HG03378 (cell line): ENCODE data around the gene SNX4.

Experiments used
- ATAC-seq: cut with Tn5 transposase; IDR thresholded peaks from one replicate; pipeline ENCODE4 v1.9.1; 2021; ENCODE audit warnings: mild to moderate bottlenecking, moderate library complexity; ENCODE audit not compliant: unreplicated experiment

The SNX4 gene

DNA sequence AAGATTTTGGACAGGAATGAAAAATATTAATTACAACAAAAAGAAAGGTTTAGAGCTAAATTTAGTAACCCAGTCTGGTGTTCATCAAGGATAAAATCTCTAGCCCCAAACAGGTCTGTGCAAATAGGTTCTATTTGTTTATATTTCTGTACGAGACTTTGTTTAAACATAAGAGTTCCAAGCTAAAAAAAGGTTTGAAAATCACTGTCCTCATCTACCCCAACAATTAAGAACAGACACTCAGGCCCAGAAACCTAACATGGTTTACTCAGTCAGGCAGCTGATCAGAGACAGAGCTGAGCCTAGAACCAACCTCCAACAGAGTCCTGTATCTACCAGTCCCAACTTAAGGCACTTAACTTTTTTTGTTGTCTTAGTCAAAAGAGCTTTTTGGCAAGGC lies 49.3 kb downstream of the SNX4 start:
- no peak for ATAC-seq

DNA sequence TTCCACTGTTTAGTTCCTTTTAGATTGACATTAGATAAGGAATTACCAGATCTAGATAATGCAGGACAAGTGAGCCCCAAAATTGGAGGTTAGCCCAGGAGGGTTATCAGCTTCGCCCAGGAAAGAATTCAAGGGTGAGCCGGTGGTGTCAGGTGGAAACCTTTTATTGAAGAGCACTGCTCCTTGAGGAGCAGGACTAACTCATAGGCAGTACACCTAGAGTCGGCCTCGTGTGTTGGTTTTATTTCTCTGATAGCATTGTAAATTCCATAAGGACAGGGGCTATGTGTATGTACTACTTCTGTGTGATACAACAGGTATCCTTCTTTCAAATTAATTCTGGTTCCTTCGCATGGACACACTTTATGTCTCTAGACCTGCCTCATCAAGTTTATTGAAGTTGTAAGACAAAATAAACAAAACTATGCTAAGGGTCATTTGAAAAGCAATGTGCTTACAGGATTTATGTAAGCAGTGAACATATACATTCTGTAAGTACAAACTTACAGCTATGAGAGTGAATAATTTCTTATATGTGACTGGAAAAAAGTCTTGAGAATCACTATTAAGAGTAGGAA lies 57.2 kb downstream of the SNX4 start:
- ATAC-seq, result no peak

DNA sequence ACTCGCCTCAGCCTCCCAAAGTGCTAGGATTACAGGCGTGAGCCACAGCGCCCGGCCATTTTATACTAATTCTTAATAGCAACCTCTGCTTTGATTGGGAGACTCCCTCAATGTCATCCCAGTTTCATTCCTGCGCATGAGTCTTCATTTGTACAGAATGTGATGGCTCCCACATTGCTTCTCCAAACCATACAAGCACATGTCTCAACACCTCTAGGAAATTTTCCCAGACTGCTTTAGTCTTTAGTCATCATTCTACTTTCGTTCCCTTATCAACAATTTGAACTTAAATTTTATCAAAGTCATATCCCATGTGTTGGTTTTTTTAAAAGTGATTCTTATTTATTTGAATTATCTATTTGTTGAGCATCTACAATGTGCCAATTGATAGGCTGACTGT lies 58.1 kb downstream of the SNX4 start:
- ATAC-seq, result no peak

DNA sequence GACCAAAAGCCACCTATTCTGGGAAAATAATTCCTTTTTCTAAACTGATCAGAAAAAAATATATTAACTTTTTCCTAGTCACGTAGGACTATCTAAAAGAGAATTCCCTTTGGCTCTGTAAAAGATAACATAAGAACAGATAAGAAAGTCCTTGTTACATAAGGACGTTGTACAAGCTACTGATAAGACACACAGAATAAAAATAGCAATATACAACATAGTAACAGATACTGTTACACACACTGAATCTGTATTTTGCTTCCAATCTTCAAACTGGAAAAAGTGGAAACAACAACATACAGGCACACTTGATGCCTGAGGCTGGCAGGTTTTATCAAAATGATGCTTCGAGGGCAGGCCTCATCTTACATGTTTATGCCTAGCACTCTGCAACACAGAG lies 59.8 kb downstream of the SNX4 start:
- no peak for ATAC-seq

DNA sequence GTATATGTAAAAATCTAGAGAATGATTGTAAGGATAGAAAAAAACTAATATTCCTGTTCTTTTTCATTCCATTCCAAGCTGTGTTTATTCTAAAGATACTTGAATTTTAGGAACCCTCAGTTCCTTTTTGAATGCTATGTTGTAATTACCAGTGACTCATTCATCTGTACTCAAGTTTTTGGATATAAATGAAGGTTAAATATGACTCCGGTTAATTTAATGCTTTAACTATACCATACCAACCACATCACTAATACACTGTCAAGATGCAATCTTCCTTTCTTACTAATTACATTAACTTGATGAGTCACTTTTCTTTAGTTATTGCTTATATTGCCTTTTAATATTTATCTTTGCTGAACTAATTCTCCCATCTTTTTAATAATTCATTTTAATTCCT lies 76.1 kb downstream of the SNX4 start:
- ATAC-seq, result no peak

DNA sequence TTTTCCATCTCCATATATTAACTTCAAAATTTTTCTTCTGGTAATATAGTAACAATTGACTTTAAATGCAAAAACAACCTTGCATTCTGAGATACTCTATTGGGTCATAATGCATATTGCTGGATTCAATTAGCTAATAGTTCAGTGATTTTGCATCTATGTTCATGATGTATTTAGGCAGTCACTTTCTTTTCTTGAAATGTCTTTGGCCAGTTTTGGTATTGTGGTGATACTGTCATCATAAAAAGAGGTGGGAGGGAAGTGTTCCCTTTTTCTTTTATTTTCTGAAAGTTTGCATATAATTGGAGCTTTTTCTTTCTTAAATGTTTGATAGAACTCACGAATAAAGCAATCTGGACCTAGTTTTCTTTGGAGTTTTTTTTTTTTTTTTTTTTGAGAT lies 77.5 kb downstream of the SNX4 start:
- ATAC-seq, result no peak

DNA sequence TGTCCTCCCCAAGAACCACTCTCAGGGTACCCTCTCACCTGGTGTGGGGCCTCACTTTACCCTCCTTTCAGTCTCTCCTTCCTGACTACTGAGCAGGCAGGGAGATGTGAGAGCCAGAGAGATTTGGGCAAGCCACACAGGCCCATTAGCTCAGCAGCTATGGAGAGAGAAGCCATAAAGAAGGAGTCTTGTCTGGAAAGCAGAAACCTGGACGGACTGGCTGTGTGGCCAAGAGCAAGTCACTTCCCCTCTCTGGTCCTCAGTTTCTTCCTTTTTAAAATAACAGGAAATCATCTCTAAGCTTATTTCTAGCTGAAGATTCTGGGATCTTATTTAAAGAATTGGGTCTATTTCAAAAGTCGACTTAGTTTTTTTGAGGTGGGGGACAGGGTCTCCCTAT lies 79.0 kb downstream of the SNX4 start:
- ATAC-seq, result no peak

DNA sequence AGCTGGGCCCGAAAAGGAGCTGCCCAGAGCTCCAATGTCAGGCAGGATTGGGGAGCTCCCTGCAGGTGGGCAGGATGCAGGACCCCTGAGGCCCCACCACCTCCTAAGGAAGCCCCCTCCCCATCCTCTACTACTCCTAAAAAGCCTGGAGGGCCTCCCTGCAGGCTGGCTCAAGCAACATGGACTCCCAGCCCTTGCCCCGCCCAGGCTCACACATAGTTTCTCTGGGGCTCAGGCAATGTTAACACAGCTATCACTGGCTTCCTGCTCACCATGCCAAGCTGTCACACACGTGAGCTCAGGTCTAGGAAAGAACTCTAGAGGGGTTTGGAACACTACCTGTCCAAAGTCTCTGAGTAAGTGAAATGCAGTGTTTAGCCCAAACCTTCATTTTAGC lies 79.4 kb downstream of the SNX4 start:
- no peak for ATAC-seq

DNA sequence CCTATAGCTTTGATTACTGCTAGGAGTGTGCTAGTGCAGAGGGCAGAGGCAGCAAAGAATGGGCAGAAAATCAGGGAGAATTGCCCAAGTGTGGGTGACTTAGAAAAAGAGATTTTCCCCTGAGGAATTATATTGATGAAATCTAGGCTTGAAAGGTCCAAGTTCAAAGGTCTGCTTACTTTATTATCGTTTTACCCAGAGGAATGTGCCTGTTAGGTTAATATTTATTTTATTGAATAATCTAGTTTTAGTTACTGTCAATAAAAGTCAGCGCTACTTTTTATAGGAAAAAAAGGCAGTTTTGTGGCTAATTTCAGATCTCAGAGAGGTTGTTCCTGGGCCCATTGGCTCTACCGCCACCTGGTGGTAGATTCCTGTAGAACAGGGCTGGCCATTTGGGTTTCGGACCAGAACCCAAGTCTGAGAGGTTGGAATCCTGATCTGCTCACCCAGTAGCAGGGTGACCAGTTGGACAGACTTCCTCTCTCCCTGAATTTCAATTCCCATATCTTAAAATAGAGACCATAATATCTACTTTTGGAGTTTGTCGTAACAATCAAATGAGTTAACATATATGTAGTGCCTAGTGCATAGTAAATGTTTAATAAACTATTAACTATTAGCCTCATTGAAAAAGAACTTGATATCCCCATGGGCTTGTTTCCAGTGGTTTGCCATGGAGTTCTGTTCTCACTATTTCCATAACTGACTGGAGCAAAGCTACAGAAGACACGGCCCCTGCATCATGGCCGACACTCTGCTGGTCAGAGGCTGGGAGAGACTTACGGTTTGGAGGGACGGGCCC lies 82.2 kb downstream of the SNX4 start:
- no peak for ATAC-seq

DNA sequence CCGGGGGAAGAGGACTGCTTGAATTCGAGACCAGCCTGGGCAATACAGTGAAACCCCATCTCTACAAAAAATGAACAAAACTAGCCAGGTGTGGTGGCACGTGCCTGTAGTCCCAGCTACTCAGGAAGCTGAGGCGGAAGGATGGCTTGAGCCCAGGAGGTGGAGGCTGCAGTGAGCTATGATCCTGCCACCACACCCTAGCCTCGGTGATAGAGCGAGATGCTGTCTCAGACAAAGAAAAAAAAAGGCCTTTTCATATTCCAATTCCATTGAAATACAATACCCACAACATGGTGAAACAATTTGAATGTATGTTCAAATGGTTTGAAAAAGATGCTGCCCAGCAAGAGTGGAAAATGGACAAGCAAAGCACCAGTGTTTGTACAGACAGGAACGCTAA lies 83.1 kb downstream of the SNX4 start:
- ATAC-seq, result no peak

DNA sequence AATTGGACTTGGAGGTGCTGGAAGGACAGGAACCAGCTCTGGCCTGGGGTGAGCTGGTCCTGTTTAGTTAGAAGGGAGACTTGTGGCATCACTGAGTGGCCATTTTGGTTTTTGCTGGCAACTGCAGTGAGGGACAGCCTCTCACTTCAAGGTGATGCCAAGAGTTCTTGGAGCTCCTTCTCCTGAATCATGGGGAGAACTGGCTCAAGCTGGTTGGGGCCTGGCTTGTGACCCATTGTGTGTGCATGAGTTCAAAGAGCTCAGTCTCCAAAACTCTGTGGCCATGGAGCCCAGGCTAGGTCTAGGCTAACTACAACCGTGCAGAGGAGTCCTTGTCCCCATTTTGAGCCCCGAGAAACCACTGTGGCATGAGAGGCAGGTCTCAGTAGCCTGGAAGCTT lies 84.8 kb downstream of the SNX4 start:
- no peak for ATAC-seq

DNA sequence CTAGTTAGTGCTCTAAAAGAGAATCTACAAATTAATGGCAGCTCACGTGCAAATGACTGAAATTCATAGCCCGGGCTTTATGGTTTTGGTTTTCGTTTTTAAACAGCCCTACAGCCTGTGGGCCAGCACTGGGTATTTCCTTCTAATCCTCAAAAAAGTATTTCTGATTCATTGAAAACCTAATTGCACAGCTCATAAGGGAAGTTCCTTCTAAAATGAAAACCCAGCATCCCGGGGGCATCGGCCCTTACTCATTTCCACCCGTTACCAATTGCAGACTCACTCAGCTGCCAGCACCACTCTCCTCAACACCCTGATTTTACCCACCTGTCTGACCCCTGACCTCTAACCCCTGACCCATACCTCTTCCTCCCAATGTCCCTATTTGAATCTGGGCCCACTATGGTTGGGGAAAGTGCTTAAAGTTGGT lies 85.4 kb downstream of the SNX4 start:
- ATAC-seq, result no peak

DNA sequence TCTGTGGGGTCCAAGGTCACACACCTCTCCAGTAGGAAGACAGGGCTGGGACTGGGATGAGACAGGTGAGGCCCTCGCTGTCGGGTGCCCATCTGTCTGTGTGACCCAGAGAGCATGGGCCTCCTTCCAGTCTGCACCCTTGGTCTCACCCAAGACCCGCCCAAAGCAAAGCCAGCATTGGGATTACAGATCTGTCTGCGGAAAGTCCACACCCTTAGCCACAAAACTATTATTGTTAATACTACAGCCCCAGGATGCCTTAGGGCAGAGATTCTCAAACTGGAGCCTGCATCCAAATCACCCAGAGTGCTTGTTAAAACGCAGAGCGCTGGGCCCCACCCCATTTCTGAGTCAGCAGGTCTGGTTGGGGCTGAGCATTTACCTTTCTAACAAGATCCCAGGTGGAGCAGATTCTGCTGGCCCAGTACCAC lies 86.4 kb downstream of the SNX4 start:
- ATAC-seq, result no peak

DNA sequence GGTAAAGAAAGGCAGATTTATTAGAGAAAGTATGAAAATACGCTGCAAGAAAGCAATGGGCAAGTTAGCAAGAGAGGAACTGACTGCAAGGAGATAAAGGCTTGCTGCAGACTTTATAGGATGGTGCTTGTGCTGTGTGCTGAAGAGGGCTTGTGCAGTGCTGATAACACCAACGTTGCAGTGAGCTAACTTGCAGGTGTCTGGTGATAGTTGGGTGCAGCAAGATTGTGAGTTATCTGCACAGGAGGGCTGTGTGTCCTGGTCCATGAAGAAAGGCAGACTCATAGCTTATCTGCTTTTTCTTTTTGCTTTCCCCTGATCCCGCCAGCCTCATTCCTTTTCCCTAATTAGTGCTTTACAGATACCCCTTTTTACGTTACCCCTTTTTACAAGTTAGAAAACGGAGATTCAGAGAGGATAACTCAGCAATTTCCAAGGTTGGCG lies 86.9 kb downstream of the SNX4 start:
- no peak for ATAC-seq

DNA sequence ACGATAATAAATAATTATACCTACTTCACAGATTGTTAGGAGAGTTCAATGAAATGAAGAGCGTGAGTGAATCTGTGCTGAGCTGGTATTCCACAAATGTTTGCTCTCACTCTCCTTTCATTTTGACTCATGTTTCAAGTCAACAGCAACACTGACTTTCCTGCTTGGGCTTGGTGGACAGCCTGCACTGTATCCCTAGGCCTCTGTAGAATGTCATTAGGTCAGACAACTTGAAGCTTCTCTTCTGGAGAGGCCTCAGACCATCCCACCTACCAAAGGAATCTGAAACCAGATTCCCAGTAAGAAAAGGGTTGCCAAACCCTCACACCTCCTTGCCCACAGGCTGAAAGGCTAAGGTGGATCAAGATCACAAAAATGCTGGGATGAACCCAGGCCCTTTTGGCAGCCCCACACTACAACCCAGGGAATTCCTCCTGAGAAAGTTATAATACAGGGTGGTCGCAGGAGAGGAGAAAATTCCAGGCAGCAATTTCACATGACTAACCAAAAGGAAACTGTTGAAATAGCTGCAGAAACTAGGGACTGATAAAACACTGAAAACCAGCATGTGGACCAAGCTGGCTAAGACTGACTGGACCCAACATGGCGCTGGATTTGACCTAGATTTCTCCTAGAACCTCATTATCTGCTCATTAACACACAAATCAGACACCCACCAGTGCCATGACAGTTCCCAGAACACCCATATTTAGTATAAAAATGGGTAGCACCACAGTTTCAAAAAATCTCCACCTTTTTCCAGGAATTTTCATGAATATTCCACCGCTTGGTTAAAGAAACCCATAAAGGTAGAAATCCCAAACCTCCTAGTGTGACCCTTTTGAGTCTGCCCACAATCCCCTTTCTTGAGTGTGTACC lies 87.9 kb downstream of the SNX4 start:
- ATAC-seq, result no peak

DNA sequence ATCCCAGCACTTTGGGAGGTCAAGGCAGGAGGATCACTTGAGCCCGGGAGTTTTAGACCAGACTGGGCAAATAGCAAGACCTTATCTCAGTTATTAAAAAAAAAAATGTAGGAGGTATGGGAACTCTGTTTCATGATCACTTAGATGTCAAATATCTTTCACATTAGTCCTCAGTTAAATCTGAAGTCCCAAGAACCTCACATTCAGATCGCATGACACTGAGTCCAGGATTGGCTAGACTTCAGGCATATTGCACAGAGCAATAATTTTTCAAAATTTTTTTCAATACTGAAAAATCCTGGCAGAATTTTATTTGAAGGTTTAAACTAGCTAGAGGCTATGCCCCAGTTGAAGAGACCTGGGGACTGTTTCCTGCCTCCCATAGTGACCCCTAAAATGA lies 88.6 kb downstream of the SNX4 start:
- no peak for ATAC-seq

DNA sequence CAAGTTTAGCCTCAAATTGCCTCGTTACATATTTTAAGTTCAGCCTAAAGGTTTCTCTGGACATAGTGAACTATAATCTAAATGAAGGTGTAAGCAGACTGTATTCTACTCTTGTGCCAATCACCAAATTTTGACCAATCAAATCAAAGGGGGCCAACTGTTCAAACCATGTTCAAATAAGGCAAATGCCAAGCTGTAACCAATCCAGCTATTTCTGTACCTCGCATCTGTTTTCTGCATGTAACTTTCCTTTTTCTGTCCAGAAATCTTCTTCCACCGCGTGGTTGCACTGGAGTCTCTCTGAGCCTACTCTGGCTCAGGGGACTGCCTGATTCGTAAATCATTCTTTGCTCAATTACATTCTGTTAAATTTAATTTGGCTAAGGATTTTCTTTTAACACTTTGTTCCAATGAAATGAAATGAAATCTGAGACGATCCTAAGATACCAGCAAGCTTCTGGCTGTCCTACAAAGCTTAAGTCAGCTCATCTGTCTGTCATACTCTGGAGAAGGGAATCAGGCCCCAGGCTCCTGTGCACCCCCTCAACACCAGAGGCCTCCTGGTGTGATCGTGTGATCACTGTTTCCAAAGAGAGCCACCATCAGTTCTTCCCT lies 91.7 kb downstream of the SNX4 start:
- ATAC-seq, result no peak

DNA sequence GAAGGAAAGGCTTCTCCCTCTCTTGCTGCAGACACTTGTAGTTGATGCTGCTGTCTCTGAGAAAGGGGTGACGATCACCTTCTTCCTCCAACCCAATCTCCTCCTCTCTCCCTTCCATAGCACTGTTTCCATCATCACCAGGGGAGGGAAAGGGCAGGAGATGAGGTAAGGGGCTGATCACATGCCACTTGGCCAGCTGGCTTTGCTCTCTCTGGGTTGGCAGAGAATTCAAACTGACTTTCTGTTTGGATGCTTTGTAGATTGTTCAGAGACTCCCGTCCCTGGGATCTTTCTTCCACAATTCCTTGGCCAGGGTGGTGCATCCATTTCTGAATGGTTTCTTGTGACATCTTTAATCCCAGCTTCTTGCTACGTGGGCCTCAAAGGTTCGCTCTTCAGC lies 101.7 kb downstream of the SNX4 start:
- no peak for ATAC-seq

DNA sequence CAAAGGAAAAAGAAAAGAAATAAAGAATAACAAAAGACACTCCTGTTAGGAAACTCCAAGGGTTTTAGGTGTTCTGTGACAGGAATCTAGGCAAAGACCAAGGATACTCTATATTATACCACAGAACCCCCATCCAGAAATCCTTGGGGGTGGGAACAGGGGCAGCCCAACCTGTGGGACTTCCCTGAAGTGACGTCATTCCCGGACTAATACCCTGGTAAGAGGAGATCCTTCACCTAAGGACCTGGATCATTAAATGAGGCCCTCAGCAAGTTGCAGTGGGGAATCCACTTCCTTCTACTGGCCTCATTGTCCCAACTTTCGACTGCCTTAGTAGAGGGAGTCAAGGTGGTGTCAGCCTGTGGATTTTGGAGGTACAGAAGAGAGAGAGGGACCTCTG lies 103.8 kb downstream of the SNX4 start:
- no peak for ATAC-seq

DNA sequence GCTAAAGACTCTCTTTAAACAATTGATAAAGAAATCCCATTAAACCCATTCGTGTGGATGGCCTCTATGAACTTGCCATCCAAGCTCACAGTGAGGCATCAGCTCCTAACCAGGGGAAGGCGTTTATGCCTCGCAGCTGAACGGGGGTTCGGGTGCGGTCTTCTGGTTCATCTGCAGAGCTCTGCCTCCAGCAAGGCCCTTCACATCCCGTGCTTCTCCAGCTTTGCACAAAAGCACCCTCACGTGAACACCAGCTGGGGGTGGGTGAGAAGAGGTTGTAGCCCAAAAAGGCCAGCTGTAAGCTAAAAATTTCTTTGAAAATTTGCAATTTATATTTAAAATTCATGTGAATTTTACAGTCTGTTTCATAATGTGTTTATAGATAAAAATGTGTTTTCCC lies 105.3 kb downstream of the SNX4 start:
- ATAC-seq, result no peak

DNA sequence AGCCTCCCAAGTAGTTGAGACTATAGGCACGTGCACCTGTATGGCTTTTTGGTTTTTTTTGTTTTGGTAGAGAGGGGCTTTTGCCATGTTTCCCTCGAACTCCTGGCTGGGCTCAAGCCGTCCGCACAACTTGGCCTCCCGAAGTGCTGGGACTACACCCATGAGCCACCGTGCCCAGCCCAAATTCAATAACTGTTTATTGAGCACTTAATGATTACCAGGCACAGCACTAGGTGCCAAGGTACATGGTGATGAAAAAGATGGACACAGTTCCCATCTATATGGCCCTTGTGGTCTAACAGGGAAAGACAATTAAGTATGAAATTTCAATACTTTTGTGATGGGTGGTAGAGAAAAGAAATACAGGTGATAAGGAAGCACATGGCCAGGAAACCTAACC lies 109.1 kb downstream of the SNX4 start:
- no peak for ATAC-seq
